Naive B cell (primary cell): ENCODE measurements around the gene ANAPC7. TPM values are rescaled to one million over a fixed set of nuclear protein-coding genes. Genes with fewer than 3 reads are reported as not detected.
A peak's percentile ranks its signal among the peaks of the same experiment; 100 is the strongest.
"Not testable (repeated sequence)": the region's sequence is repeated elsewhere in the genome, so short reads cannot be mapped to it uniquely, and the experiment has no call there.

Experiments used
- ATAC-seq, 2 donors: fragments of 150-1000 bp; cut with Tn5 transposase; 2 replicates each; pipeline ENCODE4 v1.10.0; 2021; ENCODE audit warnings: low read depth in 2 of 2, mild to moderate bottlenecking in 2 of 2, moderate library complexity in 2 of 2
- DNase-seq: peaks from one replicate; pipeline ENCODE4 v3.0.0; 2022
- H3K27ac Mint-ChIP-seq, 6 donors: one replicate each; pipeline ENCODE4 v1.8.0; 2020 to 2022; ENCODE audit warnings: mild to moderate bottlenecking in 6 of 6, mixed read lengths in 6 of 6, moderate library complexity in 5 of 6, inconsistent platforms in 2 of 6
- H3K27me3 Mint-ChIP-seq, 3 donors: one replicate each; pipeline ENCODE4 v1.8.0; 2021 to 2022; ENCODE audit warnings: mixed read lengths in 3 of 3, mild to moderate bottlenecking in 1 of 3
- H3K36me3 Mint-ChIP-seq, 2 donors: one replicate each; pipeline ENCODE4 v1.8.0; 2020 to 2022; ENCODE audit warnings: mixed read lengths in 2 of 2, inconsistent platforms in 1 of 2, mild to moderate bottlenecking in 1 of 2
- H3K4me1 Mint-ChIP-seq, 3 donors: one replicate each; pipeline ENCODE4 v1.8.0; 2020 to 2022; ENCODE audit warnings: mixed read lengths in 3 of 3, inconsistent platforms in 1 of 3, mild to moderate bottlenecking in 1 of 3, moderate library complexity in 1 of 3
- H3K4me3 Mint-ChIP-seq, 8 donors: one replicate each; pipeline ENCODE4 v1.8.0; 2020 to 2022; ENCODE audit warnings: mild to moderate bottlenecking in 8 of 8, mixed read lengths in 8 of 8, moderate library complexity in 8 of 8, inconsistent platforms in 2 of 8
- H3K9me3 Mint-ChIP-seq, 7 donors: one replicate each; pipeline ENCODE4 v1.8.0; 2020 to 2022; ENCODE audit warnings: mixed read lengths in 7 of 7, mild to moderate bottlenecking in 5 of 7, inconsistent platforms in 2 of 7, moderate library complexity in 1 of 7
- polyA plus RNA-seq, 6 donors: library from polyadenylated mRNA; unstranded; fragments of 300-500 nt; fragmentation: Illumina TruSeq; gene quantifications; one replicate each; pipeline ENCODE4 v1.2.3, GENCODE V29; 2021; ENCODE audit warnings: low read depth in 6 of 6

Gene ANAPC7
- 10 to 100 TPM; 20.1 to 40.7 (median 25.1) TPM for polyA plus RNA-seq

GRCh38 chr12:110403146-110403975 lies at the start of gene ANAPC7:
ANAPC7 (minus strand) TSS chr12:110403708; CDS start chr12:110403627, 81 bp downstream.
- Mint-ChIP-seq H3K4me1 (peaks cover 6 to 47% (median 21%) of the 10 kb centered on the region in 3 donors), H3K36me3 (peaks cover 0 to 8% of the 10 kb centered on the region in 2 donors), H3K9me3 (no peaks in the 10 kb centered on the region), H3K27me3 (no peaks in the 10 kb centered on the region), H3K27ac (peak within 1 kb of the TSS; percentile 95 to 99 (median 99)), H3K4me3 (peak within 1 kb of the TSS; percentile 98 to 100 (median 100))
- ATAC-seq (peak; percentile 87 to 92), DNase-seq (peak; percentile 86)

- ATAC-seq (no peak), DNase-seq (no peak)
- peak overlapping the region in 6 of 8 donors; percentile 5 to 100 (median 92) for H3K4me3 Mint-ChIP-seq
- no peaks in the 10 kb centered on the region for H3K9me3 Mint-ChIP-seq
- H3K4me1 Mint-ChIP-seq = peaks cover 35 to 55% (median 53%) of the 10 kb centered on the region in 3 donors
- peaks cover 11 to 12% of the 10 kb centered on the region in 2 donors for H3K36me3 Mint-ChIP-seq
- H3K27me3 Mint-ChIP-seq = no peaks in the 10 kb centered on the region
- H3K27ac Mint-ChIP-seq = peak overlapping the region in 3 of 6 donors; percentile 31 to 100 (median 100)
These were observed 47.8 kb upstream of the ANAPC7 start for GRCh38 chr12:110451263-110451662.

GRCh38 chr12:110449799-110450497 lies 46.4 kb upstream of the ANAPC7 start, which contains the start of gene ARPC3:
ARPC3 (minus strand) TSS chr12:110450337; CDS start chr12:110450260, 77 bp downstream.
- H3K4me3 Mint-ChIP-seq = peak within 1 kb of the TSS; percentile 98 to 100 (median 99)
- peak within 1 kb of the TSS; percentile 99 to 100 (median 100) for H3K27ac Mint-ChIP-seq
- peak; percentile 87 to 88 for ATAC-seq
- peaks cover 36 to 52% (median 50%) of the 10 kb centered on the region in 3 donors for H3K4me1 Mint-ChIP-seq
- no peaks in the 10 kb centered on the region for H3K27me3 Mint-ChIP-seq
- no peaks in the 10 kb centered on the region for H3K9me3 Mint-ChIP-seq
- peaks cover 16 to 17% of the 10 kb centered on the region in 2 donors for H3K36me3 Mint-ChIP-seq
- peak; percentile 93 for DNase-seq

GRCh38 chr12:110444455-110444854 lies 40.9 kb upstream of the ANAPC7 start:
- no peak for DNase-seq
- H3K27me3 Mint-ChIP-seq = no peaks in the 10 kb centered on the region
- peak overlapping the region in 2 of 6 donors; percentile 7 to 82 for H3K27ac Mint-ChIP-seq
- ATAC-seq = no peak
- H3K36me3 Mint-ChIP-seq = peaks cover 11 to 13% of the 10 kb centered on the region in 2 donors
- no peaks in the 10 kb centered on the region for H3K9me3 Mint-ChIP-seq
- H3K4me1 Mint-ChIP-seq = peaks cover 30 to 42% (median 37%) of the 10 kb centered on the region in 3 donors
- H3K4me3 Mint-ChIP-seq = peak overlapping the region in 2 of 8 donors; percentile 38 to 84

GRCh38 chr12:110436231-110436630 lies 32.7 kb upstream of the ANAPC7 start:
- Mint-ChIP-seq H3K4me3 (no peak overlapping the region), H3K4me1 (peaks cover 0 to 5% (median 4%) of the 10 kb centered on the region in 3 donors), H3K27me3 (no peaks in the 10 kb centered on the region), H3K27ac (no peak overlapping the region), H3K36me3 (peaks cover 0 to 14% of the 10 kb centered on the region in 2 donors), H3K9me3 (no peaks in the 10 kb centered on the region)
- ATAC-seq (no peak), DNase-seq (no peak)

GRCh38 chr12:110431957-110432587 lies 28.6 kb upstream of the ANAPC7 start:
- Mint-ChIP-seq H3K36me3 (peaks cover 0 to 10% of the 10 kb centered on the region in 2 donors), H3K27ac (peak overlapping the region in 1 of 6 donors; percentile 95), H3K27me3 (no peaks in the 10 kb centered on the region), H3K9me3 (no peaks in the 10 kb centered on the region), H3K4me1 (peaks cover 4 to 12% (median 5%) of the 10 kb centered on the region in 3 donors), H3K4me3 (peak overlapping the region in 2 of 8 donors; percentile 95 to 99)
- DNase-seq (no peak), ATAC-seq (no peak)

GRCh38 chr12:110429676-110430075 lies 26.2 kb upstream of the ANAPC7 start:
- H3K27me3 Mint-ChIP-seq, H3K36me3 Mint-ChIP-seq, H3K9me3 Mint-ChIP-seq, ATAC-seq, H3K27ac Mint-ChIP-seq, DNase-seq: not testable (repeated sequence)
- H3K4me1 Mint-ChIP-seq = peaks cover 4 to 12% (median 5%) of the 10 kb centered on the region in 3 donors
- peak overlapping the region in 2 of 8 donors; percentile 15 to 25 for H3K4me3 Mint-ChIP-seq

GRCh38 chr12:110426406-110426805 lies 22.9 kb upstream of the ANAPC7 start:
- peaks cover 2 to 10% (median 4%) of the 10 kb centered on the region in 3 donors for H3K4me1 Mint-ChIP-seq
- H3K27me3 Mint-ChIP-seq = no peaks in the 10 kb centered on the region
- DNase-seq (no peak), ATAC-seq (no peak)
- no peak overlapping the region for H3K4me3 Mint-ChIP-seq
- H3K36me3 Mint-ChIP-seq = no peaks in the 10 kb centered on the region
- H3K27ac Mint-ChIP-seq = no peak overlapping the region
- H3K9me3 Mint-ChIP-seq = no peaks in the 10 kb centered on the region

- Mint-ChIP-seq H3K36me3 (no peaks in the 10 kb centered on the region), H3K27me3 (no peaks in the 10 kb centered on the region), H3K4me3 (no peak overlapping the region), H3K9me3 (no peaks in the 10 kb centered on the region), H3K4me1 (no peaks in the 10 kb centered on the region), H3K27ac (peak overlapping the region in 2 of 6 donors; percentile 63 to 66)
- DNase-seq (no peak), ATAC-seq (no peak)
These were observed 20.7 kb upstream of the ANAPC7 start for GRCh38 chr12:110424237-110424636.

- DNase-seq = no peak
- no peaks in the 10 kb centered on the region for H3K9me3 Mint-ChIP-seq
- no peak overlapping the region for H3K4me3 Mint-ChIP-seq
- ATAC-seq = no peak
- H3K27ac Mint-ChIP-seq = no peak overlapping the region
- H3K36me3 Mint-ChIP-seq = no peaks in the 10 kb centered on the region
- H3K4me1 Mint-ChIP-seq = peaks cover 8 to 14% (median 11%) of the 10 kb centered on the region in 3 donors
- no peaks in the 10 kb centered on the region for H3K27me3 Mint-ChIP-seq
These were observed 18.2 kb upstream of the ANAPC7 start for GRCh38 chr12:110421701-110422100.

GRCh38 chr12:110421159-110421661 lies 17.7 kb upstream of the ANAPC7 start:
- no peaks in the 10 kb centered on the region for H3K9me3 Mint-ChIP-seq
- no peak overlapping the region for H3K27ac Mint-ChIP-seq
- DNase-seq (no peak), ATAC-seq (no peak)
- peaks cover 8 to 14% (median 11%) of the 10 kb centered on the region in 3 donors for H3K4me1 Mint-ChIP-seq
- no peaks in the 10 kb centered on the region for H3K36me3 Mint-ChIP-seq
- H3K27me3 Mint-ChIP-seq = no peaks in the 10 kb centered on the region
- no peak overlapping the region for H3K4me3 Mint-ChIP-seq

GRCh38 chr12:110420644-110421043 lies 17.1 kb upstream of the ANAPC7 start:
- not testable (repeated sequence) for H3K36me3 Mint-ChIP-seq

GRCh38 chr12:110417113-110417512 lies 13.6 kb upstream of the ANAPC7 start:
- H3K9me3 Mint-ChIP-seq, H3K27me3 Mint-ChIP-seq, H3K36me3 Mint-ChIP-seq: not testable (repeated sequence)
- ATAC-seq = peak; percentile 49 to 54
- peaks cover 8 to 14% (median 11%) of the 10 kb centered on the region in 3 donors for H3K4me1 Mint-ChIP-seq
- H3K4me3 Mint-ChIP-seq = peak overlapping the region in 1 of 8 donors; percentile 70
- DNase-seq = peak; percentile 17
- H3K27ac Mint-ChIP-seq = peak overlapping the region in 4 of 6 donors; percentile 16 to 77 (median 43)

More at GRCh38 chr12:110420644-110421043, 17.1 kb upstream of the ANAPC7 start:
- ATAC-seq, H3K9me3 Mint-ChIP-seq, H3K27me3 Mint-ChIP-seq, DNase-seq, H3K27ac Mint-ChIP-seq, H3K4me3 Mint-ChIP-seq: not testable (repeated sequence)
- peaks cover 8 to 14% (median 11%) of the 10 kb centered on the region in 3 donors for H3K4me1 Mint-ChIP-seq
